Nephron (organoid): ENCODE data around the gene NIFK.
A peak's percentile ranks its signal among the peaks of the same experiment; 100 is the strongest.
"Not testable (repeated sequence)": the region's sequence is repeated elsewhere in the genome, so short reads cannot be mapped to it uniquely, and the experiment has no call there.

Experiments used
- H3K27ac Mint-ChIP-seq, 3 experiments: 2 replicates each; pipeline ENCODE4 v1.8.0; 2020; ENCODE audit warnings: mixed read lengths in 3 of 3, mild to moderate bottlenecking in 2 of 3, moderate library complexity in 1 of 3
- H3K27me3 Mint-ChIP-seq: 2 replicates; pipeline ENCODE4 v1.8.0; 2021; ENCODE audit warnings: low read depth, mild to moderate bottlenecking, moderate library complexity, mixed read lengths
- H3K36me3 Mint-ChIP-seq: 2 replicates; pipeline ENCODE4 v1.8.0; 2020; ENCODE audit warnings: low read depth, mixed read lengths
- H3K4me1 Mint-ChIP-seq: 2 replicates; pipeline ENCODE4 v1.8.0; 2020; ENCODE audit warnings: mixed read lengths
- H3K4me3 Mint-ChIP-seq, 3 experiments: 2 replicates each; pipeline ENCODE4 v1.8.0; 2020; ENCODE audit warnings: mild to moderate bottlenecking in 3 of 3, mixed read lengths in 3 of 3, moderate library complexity in 2 of 3
- H3K9me3 Mint-ChIP-seq: 2 replicates; pipeline ENCODE4 v1.8.0; 2020; ENCODE audit warnings: mixed read lengths
- CTCF ChIP-seq, 3 experiments: fragments of 200-600 bp; sonication (generic); IDR thresholded peaks; one replicate each; pipeline ENCODE4 v1.5.0; 2021; ENCODE audit warnings: antibody characterized with exemption in 3 of 3; ENCODE audit not compliant: unreplicated experiment in 3 of 3

NIFK gene

GRCh38 chr2:121705958-121706357 lies 30.7 kb downstream of the NIFK start:
- no peak for TF ChIP-seq CTCF (IDR thresholded peaks at IDR 0.05; ENCODE audit: unreplicated experiment in 3 of 3)
- no peaks in the 10 kb centered on the region for H3K27me3 Mint-ChIP-seq
- no peaks in the 10 kb centered on the region for H3K36me3 Mint-ChIP-seq
- peak overlapping the region in 1 of 3 experiments; percentile 96 for H3K27ac Mint-ChIP-seq
- peaks cover 8% of the 10 kb centered on the region for H3K4me1 Mint-ChIP-seq
- no peaks in the 10 kb centered on the region for H3K9me3 Mint-ChIP-seq
- no peak overlapping the region for H3K4me3 Mint-ChIP-seq

GRCh38 chr2:121705390-121705789 lies 31.3 kb downstream of the NIFK start:
- H3K27ac Mint-ChIP-seq = no peak overlapping the region
- no peaks in the 10 kb centered on the region for H3K36me3 Mint-ChIP-seq
- H3K4me3 Mint-ChIP-seq = no peak overlapping the region
- no peaks in the 10 kb centered on the region for H3K9me3 Mint-ChIP-seq
- H3K27me3 Mint-ChIP-seq = no peaks in the 10 kb centered on the region
- TF ChIP-seq CTCF (IDR thresholded peaks at IDR 0.05; ENCODE audit: unreplicated experiment in 3 of 3) = no peak
- H3K4me1 Mint-ChIP-seq = peaks cover 11% of the 10 kb centered on the region

- Mint-ChIP-seq H3K27ac (peak overlapping the region in 2 of 3 experiments; percentile 10 to 22), H3K4me1 (peaks cover 25% of the 10 kb centered on the region)
- H3K27me3 Mint-ChIP-seq, H3K4me3 Mint-ChIP-seq, H3K9me3 Mint-ChIP-seq, H3K36me3 Mint-ChIP-seq: not testable (repeated sequence)
These were observed 34.9 kb downstream of the NIFK start for GRCh38 chr2:121701761-121702160.

GRCh38 chr2:121699421-121700333 lies 37.0 kb downstream of the NIFK start:
- peak overlapping the region; percentile 27 to 61 (median 41) for H3K27ac Mint-ChIP-seq
- H3K4me3 Mint-ChIP-seq = no peak overlapping the region
- no peaks in the 10 kb centered on the region for H3K27me3 Mint-ChIP-seq
- no peaks in the 10 kb centered on the region for H3K9me3 Mint-ChIP-seq
- no peaks in the 10 kb centered on the region for H3K36me3 Mint-ChIP-seq
- no peak for TF ChIP-seq CTCF (IDR thresholded peaks at IDR 0.05; ENCODE audit: unreplicated experiment in 3 of 3)
- H3K4me1 Mint-ChIP-seq = peaks cover 25% of the 10 kb centered on the region

- no peaks in the 10 kb centered on the region for H3K27me3 Mint-ChIP-seq
- no peak for TF ChIP-seq CTCF (IDR thresholded peaks at IDR 0.05; ENCODE audit: unreplicated experiment in 3 of 3)
- no peaks in the 10 kb centered on the region for H3K36me3 Mint-ChIP-seq
- no peak overlapping the region for H3K27ac Mint-ChIP-seq
- H3K9me3 Mint-ChIP-seq = no peaks in the 10 kb centered on the region
- no peak overlapping the region for H3K4me3 Mint-ChIP-seq
- peaks cover 25% of the 10 kb centered on the region for H3K4me1 Mint-ChIP-seq
These were observed 38.3 kb downstream of the NIFK start for GRCh38 chr2:121698318-121698930.

GRCh38 chr2:121697108-121697631 lies 39.5 kb downstream of the NIFK start:
- Mint-ChIP-seq H3K27ac (peak overlapping the region in 2 of 3 experiments; percentile 23 to 44), H3K4me1 (peaks cover 25% of the 10 kb centered on the region), H3K4me3 (no peak overlapping the region), H3K27me3 (no peaks in the 10 kb centered on the region), H3K36me3 (no peaks in the 10 kb centered on the region), H3K9me3 (no peaks in the 10 kb centered on the region)
- no peak for TF ChIP-seq CTCF (IDR thresholded peaks at IDR 0.05; ENCODE audit: unreplicated experiment in 3 of 3)
